HepG2 (cell line): ENCODE results near the gene ZNF396. TPM values are rescaled to one million over a fixed set of nuclear protein-coding genes. Genes with fewer than 3 reads are reported as not detected.
A peak's percentile ranks its signal among the peaks of the same experiment; 100 is the strongest.

ENCODE experiments used
- ATAC-seq: fragments of 200-7000 bp; cut with Tn5 transposase; 3 replicates; pipeline ENCODE4 v1.9.1; 2020; ENCODE audit warnings: mild to moderate bottlenecking, moderate library complexity
- Bru-seq: library from RNA; stranded (reverse); fragments of 400-500 nt; gene quantifications from one replicate; lab custom pipeline; 2021; lab: Mats Ljungman, UMichigan
- BruChase-seq, 2 experiments: library from RNA; stranded (reverse); fragments of 400-500 nt; gene quantifications; one replicate each; lab custom pipeline; 2021; lab: Mats Ljungman, UMichigan
- BruUV-seq: library from RNA; stranded (reverse); fragments of 400-500 nt; replicated peaks from 2 replicates; lab custom pipeline; 2021; lab: Mats Ljungman, UMichigan
- CTCF ChIA-PET: fragments of 300-600 bp; formaldehyde crosslinking; extraction: SDS; loops from one replicate; lab custom pipeline; 2021; ENCODE audit warnings: low total read pairs, inconsistent platforms, low intra/inter-chr PET ratio; lab: Yijun Ruan, JAX
- POLR2A ChIA-PET: fragments of 350-600 bp; sonication (Branson Sonifier 250); formaldehyde crosslinking; loops from one replicate; lab custom pipeline; 2020; ENCODE audit warnings: antibody characterized with exemption, inconsistent platforms; lab: Yijun Ruan, JAX
- DNase-seq: peaks from one replicate; pipeline ENCODE4 v3.0.0-alpha.2; 2015; ENCODE audit warnings: low spot score
- FAIRE-seq: peaks from 3 replicates; lab custom pipeline; 2011; peaks lifted over from hg19 to GRCh38; lab: Jason Lieb, UNC
- H2AFZ ChIP-seq: one replicate; pipeline ENCODE4 v1.6.1; 2011; ENCODE audit warnings: low read length, inconsistent platforms
- H3K27ac ChIP-seq: fragments of 300-600 bp; 3 replicates; pipeline ENCODE4 v1.8.0; 2011; ENCODE audit warnings: mixed run types, mild to moderate bottlenecking, mixed read lengths, low read length, inconsistent platforms; ENCODE audit not compliant: insufficient read depth; ENCODE audit errors: extremely low read length
- H3K27me3 ChIP-seq, 2 experiments: fragments of 200-600 bp in 1 of 2; 2 replicates in 1 of 2; 3 replicates in 1 of 2; pipeline versions ENCODE4 v1.6.0 to v1.8.0; 2011; ENCODE audit warnings: low read length in 2 of 2, mild to moderate bottlenecking in 2 of 2, moderate library complexity in 2 of 2, inconsistent platforms in 1 of 2; ENCODE audit not compliant: insufficient read depth in 2 of 2, control insufficient read depth in 1 of 2
- H3K36me3 ChIP-seq, 2 experiments: fragments of 200-600 bp in 1 of 2; replicated peaks in 1 of 2; 2 replicates in 1 of 2; 3 replicates in 1 of 2; pipeline versions ENCODE4 v1.5.1 to v1.8.0; 2011; ENCODE audit warnings: low read length in 2 of 2, inconsistent platforms in 1 of 2; ENCODE audit not compliant: insufficient read depth in 2 of 2, control insufficient read depth in 1 of 2
- H3K4me1 ChIP-seq: 2 replicates; pipeline ENCODE4 v1.5.1; 2012; ENCODE audit warnings: low read length, inconsistent platforms; ENCODE audit not compliant: insufficient read depth
- H3K4me2 ChIP-seq: 2 replicates; pipeline ENCODE4 v1.6.0; 2011; ENCODE audit warnings: low read depth, low read length, inconsistent platforms
- H3K4me3 ChIP-seq, 3 experiments: fragments of 200-600 bp in 1 of 3; sonication (generic), shearing (Covaris generic) in 1 of 3; replicated peaks in 1 of 3; 2 replicates each; pipeline ENCODE4 v1.5.1; 2011 to 2016; ENCODE audit warnings: low read length in 3 of 3, inconsistent platforms in 2 of 3, low read depth in 2 of 3, mild to moderate bottlenecking in 2 of 3, control low read depth in 1 of 3, mixed read lengths in 1 of 3; ENCODE audit not compliant: insufficient read depth in 1 of 3
- H3K79me2 ChIP-seq: one replicate; pipeline ENCODE4 v1.6.1; 2011; ENCODE audit warnings: low read length, inconsistent platforms; ENCODE audit not compliant: insufficient read depth
- H3K9ac ChIP-seq: 2 replicates; pipeline ENCODE4 v1.6.0; 2011; ENCODE audit warnings: mild to moderate bottlenecking, low read depth, low read length, inconsistent platforms; ENCODE audit not compliant: insufficient read depth
- H3K9me3 ChIP-seq: 2 replicates; pipeline ENCODE4 v1.5.1; 2012; ENCODE audit warnings: mild to moderate bottlenecking, low read length
- H4K20me1 ChIP-seq: 2 replicates; pipeline ENCODE4 v1.6.0; 2011; ENCODE audit warnings: inconsistent platforms, mild to moderate bottlenecking, low read length, moderate library complexity; ENCODE audit not compliant: insufficient read depth
- HOXA9 ChIP-seq: sonication (generic); formaldehyde crosslinking; IDR thresholded peaks from 2 replicates; pipeline ENCODE4 v1.8.1; 2022; ENCODE audit warnings: missing genetic modification reagents, mild to moderate bottlenecking, moderate library complexity, borderline replicate concordance
- KAT8 ChIP-seq: IDR thresholded peaks from 2 replicates; pipeline ENCODE4 v1.6.1; 2016; ENCODE audit warnings: missing genetic modification reagents, missing compliant biosample characterization
- KDM5B ChIP-seq: sonication (generic); formaldehyde crosslinking; IDR thresholded peaks from 2 replicates; pipeline ENCODE4 v1.4.0; 2020; ENCODE audit warnings: missing genetic modification reagents, mild to moderate bottlenecking, borderline replicate concordance
- KMT2B ChIP-seq: IDR thresholded peaks from 2 replicates; pipeline ENCODE4 v1.6.1; 2016; ENCODE audit warnings: missing genetic modification reagents, missing compliant biosample characterization
- MAF1 ChIP-seq: sonication (generic); formaldehyde crosslinking; IDR thresholded peaks from 2 replicates; pipeline ENCODE4 v1.5.0; 2020; ENCODE audit warnings: missing genetic modification reagents, borderline replicate concordance
- MED8 ChIP-seq: sonication (generic); formaldehyde crosslinking; IDR thresholded peaks from 2 replicates; pipeline ENCODE4 v1.8.1; 2023; ENCODE audit warnings: mild to moderate bottlenecking, missing genetic modification reagents; ENCODE audit not compliant: insufficient replicate concordance
- MXD4 ChIP-seq: IDR thresholded peaks from 2 replicates; pipeline ENCODE4 v1.6.1; 2016; ENCODE audit warnings: mild to moderate bottlenecking, missing biosample characterization, missing genetic modification reagents
- MYC ChIP-seq: sonication (generic); formaldehyde crosslinking; IDR thresholded peaks from 2 replicates; pipeline ENCODE4 v1.9.0; 2021; ENCODE audit warnings: missing genetic modification reagents, borderline replicate concordance
- REPIN1 ChIP-seq: sonication (generic); formaldehyde crosslinking; IDR thresholded peaks from 2 replicates; pipeline ENCODE4 v1.8.0; 2022; ENCODE audit warnings: missing genetic modification reagents, low read depth, mild to moderate bottlenecking, borderline replicate concordance
- TBX2 ChIP-seq: sonication (generic); formaldehyde crosslinking; IDR thresholded peaks from 2 replicates; pipeline ENCODE4 v1.5.0; 2020; ENCODE audit warnings: missing genetic modification reagents, mild to moderate bottlenecking, borderline replicate concordance
- ZNF234 ChIP-seq: sonication (generic); formaldehyde crosslinking; conservative IDR thresholded peaks from 2 replicates; pipeline ENCODE4 v1.5.1; 2020; ENCODE audit warnings: mild to moderate bottlenecking, missing genetic modification reagents
- ZNF414 ChIP-seq: sonication (generic); formaldehyde crosslinking; IDR thresholded peaks from 2 replicates; pipeline ENCODE4 v1.5.0; 2020; ENCODE audit warnings: missing genetic modification reagents
- ZNF430 ChIP-seq: sonication (generic); formaldehyde crosslinking; IDR thresholded peaks from 2 replicates; pipeline ENCODE4 v1.9.0; 2021; ENCODE audit warnings: mild to moderate bottlenecking, missing genetic modification reagents
- ZNF446 ChIP-seq: sonication (generic); formaldehyde crosslinking; IDR thresholded peaks from 2 replicates; pipeline ENCODE4 v1.5.0; 2020; ENCODE audit warnings: mild to moderate bottlenecking, missing genetic modification reagents
- ZNF451 ChIP-seq: sonication (generic); formaldehyde crosslinking; IDR thresholded peaks from 2 replicates; pipeline ENCODE4 v1.5.0; 2020; ENCODE audit warnings: mild to moderate bottlenecking, missing genetic modification reagents
- ZNF768 ChIP-seq: sonication (generic); formaldehyde crosslinking; IDR thresholded peaks from 2 replicates; pipeline ENCODE4 v1.4.0; 2020; ENCODE audit warnings: missing genetic modification reagents
- ZSCAN22 ChIP-seq: sonication (generic); formaldehyde crosslinking; IDR thresholded peaks from 2 replicates; pipeline ENCODE4 v1.4.0; 2020; ENCODE audit warnings: mild to moderate bottlenecking, missing genetic modification reagents
- WGBS: methylation state at CpG from one replicate; pipeline ENCODE4 v1.1.6; 2017; ENCODE audit warnings: low lambda C conversion rate; 5-methylcytosine and 5-hydroxymethylcytosine counted together
- in situ Hi-C: cut with HindIII; loops from 2 replicates; pipeline ENCODE4 v1.10.0; 2017; ENCODE audit warnings: low pct_unique_long_range_greater_than_20kb; ENCODE audit not compliant: extremely low pct_ligation_motif_present
- intact Hi-C: fragments of 100-400 bp; cut with micrococcal nuclease; formaldehyde crosslinking; loops from one replicate; pipeline ENCODE4 v1.10.0; 2022; ENCODE audit not compliant: unreplicated experiment
- long read RNA-seq, 2 experiments: library from RNA in 1 of 2; library from polyadenylated mRNA in 1 of 2; stranded (forward) in 1 of 2; unstranded in 1 of 2; transcript quantifications; one replicate each; pipeline ENCODE4 v2.0.0, GENCODE V29; 2019 to 2022
- polyA minus RNA-seq, 3 experiments: library from RNA; depleted of rRNA, polyadenylated mRNA; stranded (reverse); fragments of >200 nt; gene quantifications; 2 replicates each; pipeline ENCODE4 v1.2.3, GENCODE V29; 2011; ENCODE audit warnings: low replicate concordance in 1 of 3
- polyA plus RNA-seq, 8 experiments: library from polyadenylated mRNA; depleted of rRNA in 3 of 8; stranded (reverse) in 7 of 8; unstranded in 1 of 8; fragments of >200 nt; fragmentation: Illumina TruSeq in 4 of 8; extraction: Trizol in 4 of 8; gene quantifications; 2 replicates each; pipeline versions ENCODE4 v1.2.1 to v1.2.3, GENCODE V29; 2011 to 2016; ENCODE audit warnings: low read depth in 4 of 8, missing spikeins in 1 of 8, mixed read lengths in 1 of 8; ENCODE audit not compliant: insufficient read depth in 1 of 8
- total RNA-seq, 5 experiments: library from RNA; depleted of rRNA; stranded (reverse); fragments of >200 nt; fragmentation: Illumina TruSeq; extraction: Trizol; gene quantifications; 2 replicates each; pipeline ENCODE4 v1.2.3, GENCODE V29; 2016; ENCODE audit warnings: low read depth in 1 of 5

Gene ZNF396
- total RNA-seq (2016; rRNA removed; fragmentation: Illumina TruSeq; extraction: Trizol) (0.75 and 1.6 TPM in 2 replicates), polyA plus RNA-seq (2011; rRNA removed) (0.25 and 0.47 TPM in 2 replicates), polyA minus RNA-seq (2011; rRNA and poly(A)+ RNA removed; ENCODE audit: low replicate concordance) (0.54 TPM in 1 of 2 replicates, not detected in the other), Bru-seq, nascent RNA (percentile 41 among the genes with signal in this experiment), BruChase-seq, experiment 1, labeled RNA remaining after a 6-hour chase (percentile 37 among the genes with signal in this experiment), BruChase-seq, experiment 2, labeled RNA remaining after a 2-hour chase (percentile 37 among the genes with signal in this experiment)
- 0.18 and 0.40 TPM in 2 replicates for total RNA-seq (2016; cell fraction: cytosol; rRNA removed; fragmentation: Illumina TruSeq; extraction: Trizol; ENCODE audit: low read depth)
- total RNA-seq (2016; cell fraction: insoluble cytoplasmic fraction; rRNA removed; fragmentation: Illumina TruSeq; extraction: Trizol) = 1.2 TPM in 2 replicates
- 0.69 and 0.93 TPM in 2 replicates for total RNA-seq (2016; cell fraction: membrane; rRNA removed; fragmentation: Illumina TruSeq; extraction: Trizol)
- 0.78 and 1.1 TPM in 2 replicates for total RNA-seq (2016; cell fraction: nucleus; rRNA removed; fragmentation: Illumina TruSeq; extraction: Trizol)
- 0.17 and 0.27 TPM in 2 replicates for polyA plus RNA-seq (2011; cell fraction: cytosol; rRNA removed)
- 0.31 and 0.80 TPM in 2 replicates for polyA plus RNA-seq (2011; cell fraction: nucleus; rRNA removed)
- 0.39 and 0.67 TPM in 2 replicates for polyA plus RNA-seq (2012)
- polyA plus RNA-seq (2016; cell fraction: cytosol; fragmentation: Illumina TruSeq; extraction: Trizol; ENCODE audit: low read depth) = 0.05 and 0.12 TPM in 2 replicates
- 1.0 and 1.3 TPM in 2 replicates for polyA plus RNA-seq (2016; cell fraction: insoluble cytoplasmic fraction; fragmentation: Illumina TruSeq; extraction: Trizol; ENCODE audit: low read depth)
- polyA plus RNA-seq (2016; cell fraction: membrane; fragmentation: Illumina TruSeq; extraction: Trizol; ENCODE audit: low read depth) = 0.16 and 0.18 TPM in 2 replicates
- 1.2 and 2.7 TPM in 2 replicates for polyA plus RNA-seq (2016; cell fraction: nucleus; fragmentation: Illumina TruSeq; extraction: Trizol; ENCODE audit: insufficient read depth, low read depth)
- 0.20 TPM in 1 of 2 replicates, not detected in the other for polyA minus RNA-seq (2011; cell fraction: cytosol; rRNA and poly(A)+ RNA removed)
- polyA minus RNA-seq (2011; cell fraction: nucleus; rRNA and poly(A)+ RNA removed) = 1.0 and 1.7 TPM in 2 replicates
- long read RNA-seq, experiment 1, partial matches to known transcripts = 0 of 1 reads
- long read RNA-seq, experiment 1, other reads (novel, unspliced or antisense) = 1 of 1 reads
- long read RNA-seq, experiment 2, partial matches to known transcripts = 1 of 1 reads
- long read RNA-seq, experiment 2, other reads (novel, unspliced or antisense) = 0 of 1 reads

- Histone ChIP-seq H3K4me1 (peaks cover 6% of the 10 kb centered on the region; the same call in 1 of the 2 replicates), H3K4me3 (peak within 1 kb of the TSS; percentile 75 to 83 (median 76)), H3K27ac (no peak within 1 kb of the TSS), H3K36me3 (no peaks in the 10 kb centered on the region), H3K79me2 (no peaks in the 10 kb centered on the region), H3K4me2 (peak within 1 kb of the TSS; percentile 71), H3K27me3 (no peaks in the 10 kb centered on the region; a peak in 1 of 5 replicates), H2AFZ (no peak within 1 kb of the TSS), H4K20me1 (no peaks in the 10 kb centered on the region), H3K9me3 (no peaks in the 10 kb centered on the region), H3K9ac (peak within 1 kb of the TSS; percentile 54)
- in situ Hi-C loops = loop anchor here (25.0 kb wide), 1 partner anchor 585 kb away; the partner anchor contains the start of gene RMP24
- ChIA-PET POLR2A (interaction anchor here (1.0 to 1.4 kb wide), 2 partner anchors 33 to 87 kb away, joined by 3 read pairs; partner anchors contain the start of genes ZNF24 and ZSCAN30), CTCF (no interaction called here)
- no peak for FAIRE-seq
- BruUV-seq = no TSS peak
- WGBS = 12% methylated on average over 19 of the region's 78 CpGs
- DNase-seq = peak; percentile 52
- ATAC-seq = peak; percentile 92
- intact Hi-C loops = no loop called here
- TF ChIP-seq HOXA9 (CRISPR knock-in tag) = no peak
- no peak for TF ChIP-seq ZNF451 (CRISPR knock-in tag)
- TF ChIP-seq KMT2B = peak; percentile 83
- peak; percentile 54; the same call in 1 of the 2 replicates for TF ChIP-seq MXD4
- TF ChIP-seq MAF1 (CRISPR knock-in tag) = no peak
- TF ChIP-seq ZNF768 (CRISPR knock-in tag) = peak; percentile 59; the same call in 1 of the 2 replicates
- TF ChIP-seq ZNF446 (CRISPR knock-in tag) = 0 out of 2 replicates have a peak, but pooled peaks have one; percentile 19
- peak; percentile 23 for TF ChIP-seq MED8 (CRISPR knock-in tag)
- TF ChIP-seq KAT8 = peak; percentile 56
- peak; percentile 47; the same call in 1 of the 2 replicates for TF ChIP-seq TBX2 (CRISPR knock-in tag)
- TF ChIP-seq ZSCAN22 (CRISPR knock-in tag) = no peak
- TF ChIP-seq REPIN1 (CRISPR knock-in tag) = 0 out of 2 replicates have a peak, but pooled peaks have one; percentile 29
- TF ChIP-seq ZNF414 (CRISPR knock-in tag) = 0 out of 2 replicates have a peak, but pooled peaks have one; percentile 37
- TF ChIP-seq MYC (CRISPR knock-in tag) = no peak; the same call in 1 of the 2 replicates
- peak; percentile 65; the same call in 1 of the 2 replicates for TF ChIP-seq KDM5B (CRISPR knock-in tag)
- 0 out of 2 replicates have a peak, but pooled peaks have one; percentile 25 for TF ChIP-seq ZNF430 (CRISPR knock-in tag)
- no peak for TF ChIP-seq ZNF234 (CRISPR knock-in tag)
Measured at GRCh38 chr18:35376742-35377695, at the start of gene ZNF396. Gene ZNF396, minus strand, starts transcription at chr18:35377337. Its CDS starts 3,045 bp downstream, at chr18:35374292.
